ENCODE data around the gene GRIA3.

DNA sequence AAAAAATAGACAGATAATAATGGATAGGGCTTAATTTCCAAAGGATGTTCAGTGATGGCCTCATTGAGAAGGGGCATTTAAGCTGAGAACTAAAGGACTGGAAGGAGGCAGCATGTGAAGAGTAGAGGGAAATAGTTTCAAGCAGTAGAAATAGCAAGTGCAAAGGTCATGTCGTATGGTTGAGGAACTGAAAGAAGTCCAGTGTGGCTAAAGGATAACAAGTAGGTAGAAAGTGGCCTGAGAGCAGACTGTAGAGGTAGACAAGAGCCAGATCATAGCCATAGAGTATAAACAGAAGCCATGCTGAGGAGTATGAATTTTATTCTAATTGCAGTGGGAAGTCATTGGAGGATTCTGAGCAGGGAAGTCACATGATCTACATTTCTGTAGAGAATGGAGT lies 72.3 kb downstream of the GRIA3 start:
- TF ChIP-seq, protein P1, sequence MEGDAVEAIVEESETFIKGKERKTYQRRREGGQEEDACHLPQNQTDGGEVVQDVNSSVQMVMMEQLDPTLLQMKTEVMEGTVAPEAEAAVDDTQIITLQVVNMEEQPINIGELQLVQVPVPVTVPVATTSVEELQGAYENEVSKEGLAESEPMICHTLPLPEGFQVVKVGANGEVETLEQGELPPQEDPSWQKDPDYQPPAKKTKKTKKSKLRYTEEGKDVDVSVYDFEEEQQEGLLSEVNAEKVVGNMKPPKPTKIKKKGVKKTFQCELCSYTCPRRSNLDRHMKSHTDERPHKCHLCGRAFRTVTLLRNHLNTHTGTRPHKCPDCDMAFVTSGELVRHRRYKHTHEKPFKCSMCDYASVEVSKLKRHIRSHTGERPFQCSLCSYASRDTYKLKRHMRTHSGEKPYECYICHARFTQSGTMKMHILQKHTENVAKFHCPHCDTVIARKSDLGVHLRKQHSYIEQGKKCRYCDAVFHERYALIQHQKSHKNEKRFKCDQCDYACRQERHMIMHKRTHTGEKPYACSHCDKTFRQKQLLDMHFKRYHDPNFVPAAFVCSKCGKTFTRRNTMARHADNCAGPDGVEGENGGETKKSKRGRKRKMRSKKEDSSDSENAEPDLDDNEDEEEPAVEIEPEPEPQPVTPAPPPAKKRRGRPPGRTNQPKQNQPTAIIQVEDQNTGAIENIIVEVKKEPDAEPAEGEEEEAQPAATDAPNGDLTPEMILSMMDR (IDR thresholded peaks at IDR 0.05; ENCODE audit: low read length) = no peak
- no peak for TF ChIP-seq EZH2 (IDR thresholded peaks at IDR 0.05; ENCODE audit: borderline replicate concordance, low read length)
